Measurements from ENCODE around the gene NDUFA8. TPM values are rescaled to one million over a fixed set of nuclear protein-coding genes. Genes with fewer than 3 reads are reported as not detected.

The NDUFA8 gene
- total RNA-seq (2021) (73.4 and 84.6 TPM in 2 replicates), Bru-seq, nascent RNA (percentile 75 among the genes with signal in this experiment), BruChase-seq, experiment 1, labeled RNA remaining after a 2-hour chase (percentile 73 among the genes with signal in this experiment), BruChase-seq, experiment 2, labeled RNA remaining after a 6-hour chase (percentile 79 among the genes with signal in this experiment)
- long read RNA-seq, transcript NDUFA8-201 (4 exons, 844 nt), result major isoform, 222 of 239 reads
- long read RNA-seq, partial matches to known transcripts, result 3 of 239 reads
- long read RNA-seq, other reads (novel, unspliced or antisense), result 14 of 239 reads

DNA sequence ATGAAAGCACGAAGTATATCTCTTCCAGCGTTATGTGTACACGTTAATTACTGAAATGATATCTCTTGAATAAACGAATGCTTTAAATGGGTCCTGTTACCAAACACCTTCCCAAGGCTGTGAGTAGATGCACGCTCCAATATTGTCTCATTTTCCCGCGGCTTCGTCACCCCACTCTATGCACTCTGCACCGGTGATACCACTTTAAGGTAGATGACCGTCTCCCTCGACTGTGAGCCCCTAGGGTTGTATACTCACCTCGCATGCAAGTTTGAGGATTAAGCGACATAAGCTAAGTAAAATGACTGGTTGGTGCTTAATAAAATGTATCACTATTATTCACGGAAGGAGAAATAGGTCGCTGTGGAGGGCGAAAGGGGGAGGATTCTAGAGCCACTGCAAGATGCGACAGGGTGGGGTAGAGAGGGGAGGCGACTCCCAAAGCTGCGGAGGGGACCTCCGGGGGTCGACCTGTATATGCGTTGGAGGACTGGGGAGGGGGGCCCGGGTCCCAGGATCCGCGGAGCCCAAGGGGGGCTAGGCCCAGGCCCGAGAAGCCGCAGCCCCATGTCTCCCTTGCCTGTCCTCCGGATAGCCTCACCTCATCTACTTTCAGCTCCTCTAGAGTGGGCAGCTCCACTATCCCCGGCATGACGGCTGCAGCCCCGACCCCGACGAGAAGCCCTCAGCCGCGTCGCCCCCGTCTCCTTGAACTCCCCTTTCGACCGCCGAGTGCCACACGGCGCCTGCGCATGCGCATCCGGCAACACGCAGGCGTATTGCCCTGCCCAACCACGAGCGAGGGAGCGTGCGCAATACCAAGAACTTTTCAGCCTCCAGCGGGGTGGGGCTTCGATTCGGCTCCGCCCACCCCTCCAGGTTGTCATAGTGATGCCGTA lies at the start of gene NDUFA8, which contains the start of gene MORN5:
Gene NDUFA8, minus strand, starts transcription at position 754 of the 899 bp plus-strand sequence. Its CDS starts 102 bp downstream, at position 652.
Gene MORN5, plus strand, starts transcription at position 883 of the 899 bp plus-strand sequence. CDS start 65 bp downstream, outside the sequence.
- intact Hi-C loops (cut with micrococcal nuclease; ENCODE audit: unreplicated experiment), result loop anchor here (2.0 kb wide), 1 partner anchor 106 kb away; the partner anchor contains the start of genes MRRF and RBM18
- TSS peak; percentile 64 for BruUV-seq (replicated peaks)
- POLR2A ChIA-PET (ENCODE audit: unreplicated experiment), result interaction anchor here (0.7 kb wide), 1 partner anchor 153 kb away, joined by 3 read pairs; no protein-coding TSS in a partner anchor

DNA sequence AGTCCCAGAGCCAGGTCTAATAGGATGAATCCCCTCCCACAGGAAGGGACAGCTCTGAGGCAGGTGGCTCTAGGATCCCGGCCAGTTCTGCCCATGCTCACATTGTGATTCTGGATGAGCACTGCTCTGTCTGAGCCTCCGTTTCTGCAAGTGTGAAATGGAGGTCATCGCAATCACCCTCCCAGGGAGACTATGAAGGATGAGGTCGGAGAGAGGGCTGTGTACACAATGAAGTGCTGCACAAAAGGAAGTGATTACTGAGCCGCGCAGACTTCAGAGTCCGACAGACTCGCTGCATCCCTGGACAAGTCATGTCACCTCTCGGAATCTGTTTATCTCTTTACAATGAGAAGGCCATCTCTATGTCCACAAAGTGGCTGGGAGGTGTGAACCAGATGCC lies 47.5 kb upstream of the NDUFA8 start:
- no peaks in the 10 kb centered on the region for H4K20me1 ChIP-seq (ENCODE audit: insufficient read depth)
- no TSS peak for BruUV-seq (replicated peaks)
- H3K27me3 ChIP-seq (ENCODE audit: insufficient read depth, low read depth), result peaks cover 44% of the 10 kb centered on the region
- H3K36me3 ChIP-seq (ENCODE audit: low read depth), result no peaks in the 10 kb centered on the region
- no peak overlapping the region for H2AFZ ChIP-seq
- ChIA-PET POLR2A (ENCODE audit: unreplicated experiment) (no interaction called here), CTCF (interaction anchor here (0.5 kb wide), 1 partner anchor 27 kb away, joined by 7 read pairs; no protein-coding TSS in a partner anchor)
- no peak for TF ChIP-seq EZH2 (IDR thresholded peaks at IDR 0.05; ENCODE audit: low read depth)
- no peak for TF ChIP-seq CTCF (conservative IDR thresholded peaks at IDR 0.05)
- no peaks in the 10 kb centered on the region for H3K9me2 ChIP-seq (ENCODE audit: insufficient read depth)
- H3K9me3 ChIP-seq (ENCODE audit: insufficient read depth, low read depth), result no peaks in the 10 kb centered on the region
- H3K4me1 ChIP-seq (replicated peaks; ENCODE audit: insufficient read depth), result no peaks in the 10 kb centered on the region
- intact Hi-C loops (cut with micrococcal nuclease; ENCODE audit: unreplicated experiment), result no loop called here
- no peak for DNase-seq
- H3F3A ChIP-seq (ENCODE audit: insufficient read depth, low read depth), result no peaks in the 10 kb centered on the region
- no peaks in the 10 kb centered on the region for H3K79me2 ChIP-seq (ENCODE audit: low read depth)
- no peak overlapping the region for H3K4me3 ChIP-seq
- H3K27ac ChIP-seq, result no peak overlapping the region
- no peak overlapping the region for H3K4me2 ChIP-seq

More for the DNA sequence above, at the start of gene NDUFA8, which contains the start of gene MORN5:
- H3K4me1 ChIP-seq (replicated peaks; ENCODE audit: insufficient read depth), result peaks cover 12% of the 10 kb centered on the region; the same call in 1 of the 2 replicates
- peak; percentile 81 to 98 for DNase-seq
- H3K36me3 ChIP-seq (ENCODE audit: low read depth), result no peaks in the 10 kb centered on the region
- TF ChIP-seq EZH2 (IDR thresholded peaks at IDR 0.05; ENCODE audit: low read depth) (no peak), CTCF (conservative IDR thresholded peaks at IDR 0.05) (no peak)
- peak within 1 kb of the TSS; percentile 98 for H3K4me2 ChIP-seq
- CTCF ChIA-PET, result no interaction called here
- H3K9me2 ChIP-seq (ENCODE audit: insufficient read depth), result no peaks in the 10 kb centered on the region
- H3K27ac ChIP-seq, result no peak within 1 kb of the TSS
- peaks cover 20% of the 10 kb centered on the region for H3K27me3 ChIP-seq (ENCODE audit: insufficient read depth, low read depth)
- no peaks in the 10 kb centered on the region for H3F3A ChIP-seq (ENCODE audit: insufficient read depth, low read depth)
- peak within 1 kb of the TSS; percentile 99 for H2AFZ ChIP-seq
- peaks cover 39% of the 10 kb centered on the region for H3K79me2 ChIP-seq (ENCODE audit: low read depth)
- peaks cover 7% of the 10 kb centered on the region; the same call in 1 of the 2 replicates for H4K20me1 ChIP-seq (ENCODE audit: insufficient read depth)
- H3K9me3 ChIP-seq (ENCODE audit: insufficient read depth, low read depth), result no peaks in the 10 kb centered on the region
- peak within 1 kb of the TSS; percentile 90 for H3K4me3 ChIP-seq

Measured in PC-9 (cell line).